Embryonic facial prominence (tissue), 1 donor: ENCODE measurements around the gene VPS50.
"Not testable (repeated sequence)": the region's sequence is repeated elsewhere in the genome, so short reads cannot be mapped to it uniquely, and the experiment has no call there.

Experiments used
- DNase-seq: peaks from one replicate; pipeline ENCODE4 v3.0.0-alpha.2; 2016; ENCODE audit errors: extremely low spot score

Gene VPS50

DNA sequence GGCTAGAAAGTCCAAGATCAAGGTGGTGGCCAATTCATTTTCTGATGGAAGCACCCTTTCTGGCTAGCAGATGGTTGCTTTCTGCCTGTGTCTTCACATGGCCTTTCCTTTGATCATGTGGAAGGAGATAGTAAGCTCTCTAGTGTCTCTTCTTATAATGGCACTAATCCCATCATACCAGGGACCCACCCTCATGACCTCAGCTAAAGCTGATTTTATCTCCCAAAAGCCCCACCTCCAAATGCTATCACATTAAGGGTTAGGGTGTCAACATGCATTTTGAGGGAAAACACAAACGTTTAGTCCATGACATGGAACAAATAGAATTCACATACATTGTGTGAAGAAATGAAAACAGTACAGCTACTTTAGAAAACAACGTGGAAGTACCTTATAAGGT lies 100.0 kb downstream of the VPS50 start:
- DNase-seq = no peak

DNA sequence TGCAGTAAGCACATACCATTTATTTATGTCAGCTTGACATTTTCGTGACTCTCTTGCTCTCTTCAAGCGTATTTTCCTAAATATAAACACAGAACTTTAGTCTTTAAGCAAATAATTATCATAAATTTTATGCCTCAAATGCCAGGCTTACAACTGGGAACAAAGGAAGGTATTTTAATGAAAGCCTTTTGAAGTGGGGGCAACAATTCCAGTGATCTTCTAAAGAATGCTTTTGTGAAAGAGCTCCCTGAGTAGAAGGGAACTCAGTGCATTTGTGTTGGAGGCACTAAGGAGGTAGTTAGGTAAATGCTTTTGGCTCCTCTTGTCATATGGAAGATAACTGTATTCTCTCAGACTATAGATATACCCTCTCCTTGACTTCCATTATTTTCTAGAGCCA lies 104.9 kb downstream of the VPS50 start:
- no peak for DNase-seq

- not testable (repeated sequence) for DNase-seq
Observed at GRCh38 chr7:93342178-93342577, 110.0 kb downstream of the VPS50 start.

- no peak for DNase-seq
Observed at GRCh38 chr7:93350338-93350737, 118.2 kb downstream of the VPS50 start.

- no peak for DNase-seq
Observed at GRCh38 chr7:93352881-93353280, 120.7 kb downstream of the VPS50 start.

- no peak for DNase-seq
Observed at GRCh38 chr7:93354815-93355214, 122.6 kb downstream of the VPS50 start.

GRCh38 chr7:93359520-93360198 lies 127.5 kb downstream of the VPS50 start:
- DNase-seq = no peak

GRCh38 chr7:93361853-93362252 lies 129.7 kb downstream of the VPS50 start:
- no peak for DNase-seq

DNA sequence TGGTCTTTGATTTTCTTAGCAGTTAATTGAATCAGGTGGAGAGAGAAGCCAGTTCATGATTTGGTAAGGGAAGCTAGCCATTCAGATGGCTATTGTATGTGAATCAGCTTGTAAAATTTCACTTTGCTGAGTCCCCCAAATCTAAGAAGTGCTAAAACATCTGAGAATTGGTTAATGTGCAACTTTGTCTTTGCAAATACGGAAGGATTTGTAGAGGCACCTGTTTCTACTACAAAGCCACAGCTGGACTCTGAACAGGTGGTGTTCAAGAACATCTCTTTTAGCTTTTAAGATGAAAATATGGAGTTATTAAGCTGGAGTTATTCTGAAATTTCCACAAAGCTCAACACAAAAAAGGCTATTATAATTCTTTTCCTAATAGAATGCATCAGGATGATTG lies 132.6 kb downstream of the VPS50 start:
- DNase-seq = no peak

DNA sequence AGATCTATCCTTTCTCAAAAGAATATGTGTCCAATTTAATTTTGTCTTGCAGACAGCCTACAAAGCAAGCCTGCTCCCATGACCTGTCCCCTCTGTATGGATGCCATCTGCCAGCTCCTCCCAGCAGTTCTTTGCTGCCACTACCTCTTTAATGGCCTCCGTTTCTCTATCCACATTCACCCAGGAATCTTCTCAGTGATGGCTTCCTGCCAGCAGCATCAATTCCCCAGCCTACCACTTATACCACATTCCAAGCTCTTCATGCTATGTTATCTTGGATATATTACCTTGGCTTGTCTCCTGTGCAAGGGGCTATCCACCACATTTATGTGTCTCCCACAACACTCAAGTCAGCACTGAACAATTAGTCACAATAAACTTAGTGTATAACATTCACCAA lies 133.2 kb downstream of the VPS50 start:
- DNase-seq = no peak

DNA sequence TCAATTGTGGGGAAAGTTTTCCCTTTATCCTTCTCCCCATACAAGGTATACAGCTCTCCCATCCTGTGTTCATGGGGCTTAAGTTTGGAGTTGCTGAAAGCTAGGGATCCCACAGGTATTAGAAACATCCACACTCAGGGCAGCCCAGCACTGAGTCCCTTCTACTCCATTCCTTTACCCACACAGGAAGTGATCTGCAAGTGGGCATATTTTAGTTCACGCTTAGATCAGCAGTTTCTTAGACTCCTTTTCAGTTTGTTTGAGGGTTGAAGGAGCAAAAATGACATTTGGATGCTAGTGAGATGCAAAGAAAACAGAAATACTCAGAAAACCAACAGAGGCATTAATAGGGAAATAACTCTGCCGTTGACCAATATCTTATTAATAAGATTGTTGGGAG lies 134.7 kb downstream of the VPS50 start:
- no peak for DNase-seq

- no peak for DNase-seq
Observed at GRCh38 chr7:93367254-93367653, 135.1 kb downstream of the VPS50 start.

GRCh38 chr7:93370937-93371336 lies 138.8 kb downstream of the VPS50 start:
- DNase-seq = not testable (repeated sequence)

- no peak for DNase-seq
Observed at GRCh38 chr7:93373537-93373936, 141.4 kb downstream of the VPS50 start.

- DNase-seq = no peak
Observed at GRCh38 chr7:93374345-93374940, 142.3 kb downstream of the VPS50 start.

DNA sequence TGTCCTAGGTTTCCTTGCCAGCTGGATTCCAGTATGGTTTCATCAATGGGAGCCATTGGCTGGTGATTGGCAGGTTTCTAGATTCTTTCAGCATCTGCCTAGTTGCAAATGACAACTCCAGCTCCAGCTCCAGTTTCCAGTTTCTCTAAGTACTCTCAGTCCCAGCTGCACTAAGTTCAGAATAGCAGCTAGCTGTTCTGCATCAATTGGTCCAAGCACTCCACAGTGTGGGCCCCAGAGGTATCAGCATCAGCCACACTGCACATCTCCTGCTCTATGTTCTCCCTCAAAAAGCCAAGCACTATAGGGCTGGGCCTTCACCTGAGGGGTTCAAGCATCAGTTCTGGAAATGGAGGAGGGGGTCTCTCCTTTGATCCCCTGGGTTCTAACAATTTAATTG lies 143.4 kb downstream of the VPS50 start:
- DNase-seq = no peak

GRCh38 chr7:93378131-93378760 lies 146.1 kb downstream of the VPS50 start:
- no peak for DNase-seq

DNA sequence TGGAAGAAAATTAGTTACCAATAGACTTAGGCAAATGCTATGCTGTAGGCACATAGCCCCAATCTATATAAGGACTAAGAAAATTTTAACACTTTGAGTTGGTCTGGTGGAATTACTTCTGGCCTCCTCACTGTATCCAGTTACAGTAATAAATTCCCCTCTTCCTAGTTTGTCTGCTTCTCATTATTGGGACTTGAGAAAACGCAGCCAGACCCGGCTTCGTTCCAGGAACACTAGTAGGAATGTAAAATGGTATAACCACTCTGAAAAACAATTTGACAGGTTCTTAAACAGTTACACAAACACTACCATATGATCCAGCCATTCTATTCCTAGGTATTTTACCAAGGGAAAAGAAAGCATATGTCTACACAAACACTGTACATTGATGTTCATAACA lies 150.2 kb downstream of the VPS50 start:
- no peak for DNase-seq

- no peak for DNase-seq
Observed at GRCh38 chr7:93390660-93391059, 158.5 kb downstream of the VPS50 start.

- no peak for DNase-seq
Observed at GRCh38 chr7:93392984-93393383, 160.8 kb downstream of the VPS50 start.

DNA sequence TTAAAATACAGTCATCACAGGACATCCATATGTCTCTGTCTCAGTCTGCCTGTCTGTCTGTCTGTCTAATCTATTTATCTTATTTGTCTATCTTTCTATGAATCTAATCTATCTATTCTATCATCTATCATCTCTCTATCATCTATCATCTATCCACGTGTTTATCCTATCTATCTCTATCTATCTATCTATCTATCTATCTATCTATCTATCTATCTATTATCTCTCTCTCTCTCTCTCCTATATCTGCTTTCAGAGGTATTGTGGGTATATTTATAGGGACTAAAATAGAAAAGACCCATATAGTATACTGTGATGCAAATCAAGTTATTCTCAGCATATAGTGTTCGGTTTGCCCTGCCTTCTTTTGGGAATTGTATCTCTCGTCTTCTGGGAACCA lies 167.5 kb downstream of the VPS50 start:
- no peak for DNase-seq

GRCh38 chr7:93402944-93403343 lies 170.8 kb downstream of the VPS50 start:
- no peak for DNase-seq

DNA sequence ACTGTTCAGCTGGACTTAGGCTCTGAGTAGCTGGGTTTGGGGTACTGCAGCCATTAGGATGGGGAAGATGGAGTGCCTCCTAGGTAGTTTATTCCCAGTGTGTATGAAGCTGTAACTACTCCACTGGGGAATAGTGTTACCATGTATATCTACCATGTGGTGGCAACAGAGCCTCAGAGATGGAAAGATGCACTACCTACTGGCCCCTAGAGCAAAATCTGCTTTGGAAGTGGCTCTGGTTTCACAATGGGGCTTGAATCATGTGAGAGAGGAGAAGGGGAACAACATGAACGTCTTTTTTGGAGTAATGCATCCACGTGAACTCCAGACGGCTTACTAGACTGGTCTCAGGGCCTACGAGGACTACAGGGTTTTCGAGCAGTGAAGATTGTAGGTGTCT lies 175.1 kb downstream of the VPS50 start:
- DNase-seq = no peak
